ENCODE data around the gene OR51B6.

The OR51B6 gene

GRCh38 chr11:5366856-5367255 lies 15.5 kb downstream of the OR51B6 start:
- no peak for DNase-seq

- no peak for DNase-seq
Observed at GRCh38 chr11:5367448-5368074, 16.3 kb downstream of the OR51B6 start.

GRCh38 chr11:5368502-5369043 lies 17.3 kb downstream of the OR51B6 start:
- no peak for DNase-seq

- DNase-seq: no peak
Observed at GRCh38 chr11:5369789-5370188, 18.5 kb downstream of the OR51B6 start.

GRCh38 chr11:5380740-5381342 lies 29.5 kb downstream of the OR51B6 start:
- DNase-seq: no peak

- no peak for DNase-seq
Observed at GRCh38 chr11:5383576-5383975, 32.3 kb downstream of the OR51B6 start, which contains the start of gene OR51M1. TSS of gene OR51M1 (plus strand) at chr11:5383812. CDS start at chr11:5389399, 5,587 bp downstream.

GRCh38 chr11:5384335-5384734 lies 33.0 kb downstream of the OR51B6 start:
- no peak for DNase-seq

- DNase-seq: no peak
Observed at GRCh38 chr11:5390210-5390609, 38.9 kb downstream of the OR51B6 start.

- DNase-seq: no peak
Observed at GRCh38 chr11:5394091-5394490, 42.8 kb downstream of the OR51B6 start.

GRCh38 chr11:5398936-5399335 lies 47.6 kb downstream of the OR51B6 start:
- no peak for DNase-seq
